HG02571 (cell line): ENCODE results near the gene TTLL1.

ENCODE experiments used
- ATAC-seq: cut with Tn5 transposase; IDR thresholded peaks from one replicate; pipeline ENCODE4 v1.9.1; 2021; ENCODE audit warnings: mild to moderate bottlenecking, moderate library complexity; ENCODE audit not compliant: unreplicated experiment

The TTLL1 gene

DNA sequence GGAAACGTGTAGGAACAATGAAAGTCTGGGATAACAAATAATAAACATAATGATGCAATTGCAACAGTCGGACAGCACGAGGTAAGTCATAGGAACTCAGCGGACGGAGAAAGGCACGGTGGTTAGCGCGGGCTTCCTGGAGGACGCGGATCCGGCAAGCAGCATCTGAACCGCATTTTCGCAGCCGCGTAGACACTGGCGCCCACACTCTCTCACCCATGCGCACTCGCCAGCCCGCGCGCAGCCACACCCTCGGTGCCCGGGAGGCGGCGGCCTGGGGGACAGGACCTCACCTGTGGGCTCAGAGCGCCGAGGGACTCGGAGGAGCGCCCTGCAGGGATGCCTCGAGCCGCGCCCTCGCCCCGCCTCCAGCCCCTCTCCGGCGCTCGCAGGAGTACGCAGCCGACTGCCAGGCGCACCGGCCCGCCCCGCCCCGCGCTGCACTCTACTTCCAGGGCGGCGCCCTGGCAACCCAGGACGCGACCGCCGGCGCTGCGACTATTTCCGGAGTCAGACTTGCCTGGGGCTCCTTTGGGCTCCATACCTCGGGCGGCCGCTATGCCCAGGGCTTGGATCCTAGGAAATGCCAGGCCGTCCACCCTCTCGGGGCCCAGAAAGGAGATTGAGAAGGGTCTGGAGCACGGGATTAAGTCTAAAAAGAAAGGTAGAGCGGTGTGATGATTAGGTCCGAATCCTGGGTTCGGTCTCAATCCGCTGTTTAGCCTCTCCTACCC lies at the start of gene TTLL1:
TTLL1 (minus strand) TSS at position 408 of the 734 bp plus-strand sequence. CDS start 13,805 bp downstream, outside the sequence.
- ATAC-seq = peak; percentile 64

DNA sequence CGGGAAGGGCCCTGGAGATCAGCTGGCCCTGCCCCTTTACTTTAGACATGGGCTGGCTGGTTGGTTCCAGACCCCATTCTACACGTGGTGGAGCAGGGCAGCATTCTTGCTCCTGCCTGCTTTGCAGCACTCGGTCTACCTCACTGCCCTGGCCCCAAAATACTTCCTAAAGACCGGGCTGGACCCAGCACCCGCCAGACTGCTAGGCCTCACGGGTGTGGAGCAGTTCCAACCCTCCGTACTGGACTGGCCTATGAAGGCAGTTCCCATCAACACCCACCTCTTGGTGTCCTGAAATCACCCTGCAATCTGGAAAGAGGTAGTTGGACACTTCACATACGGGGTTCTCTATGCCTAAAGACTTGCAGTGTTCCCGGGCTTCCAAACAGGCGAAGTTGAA lies 47.6 kb upstream of the TTLL1 start:
- ATAC-seq = no peak

DNA sequence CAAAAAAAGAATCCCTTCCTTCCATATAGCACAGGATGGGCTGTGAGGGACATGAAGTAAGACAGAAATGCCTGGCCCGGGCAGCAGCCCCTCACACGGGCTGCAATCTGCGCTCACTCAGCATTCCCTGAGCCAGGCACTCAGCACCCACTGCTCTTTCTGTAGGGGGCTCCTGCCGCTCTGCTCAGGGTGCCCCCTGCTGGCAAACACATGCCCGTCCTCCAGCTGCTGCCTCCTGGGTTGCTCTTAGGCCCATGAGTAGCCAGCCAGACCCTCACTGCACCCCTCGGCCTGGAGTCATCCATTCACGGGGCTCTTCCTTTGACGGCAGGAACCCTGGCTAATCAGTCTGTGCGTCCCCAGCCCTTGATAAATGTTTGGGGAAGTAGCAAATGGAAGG lies 47.1 kb upstream of the TTLL1 start:
- ATAC-seq = no peak

DNA sequence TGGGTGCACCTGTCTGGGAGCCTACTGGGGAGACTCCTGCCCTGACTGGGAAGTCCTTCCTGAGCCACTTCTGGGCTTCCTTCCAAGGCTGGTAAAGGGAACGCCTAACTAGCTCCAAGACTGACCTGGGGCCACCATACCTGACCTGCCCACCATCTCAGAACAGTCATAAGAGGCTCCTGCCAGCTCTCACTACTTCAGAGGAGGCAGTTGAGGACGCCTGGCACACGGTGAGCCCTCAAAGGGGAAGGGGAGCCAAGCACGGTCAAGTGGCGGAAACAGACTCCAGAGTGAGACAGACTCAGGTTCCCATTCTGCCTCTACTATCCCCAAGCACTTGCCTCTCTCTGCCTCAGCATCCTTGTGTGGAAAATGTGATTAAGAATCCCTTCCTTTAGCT lies 46.4 kb upstream of the TTLL1 start:
- ATAC-seq = no peak

DNA sequence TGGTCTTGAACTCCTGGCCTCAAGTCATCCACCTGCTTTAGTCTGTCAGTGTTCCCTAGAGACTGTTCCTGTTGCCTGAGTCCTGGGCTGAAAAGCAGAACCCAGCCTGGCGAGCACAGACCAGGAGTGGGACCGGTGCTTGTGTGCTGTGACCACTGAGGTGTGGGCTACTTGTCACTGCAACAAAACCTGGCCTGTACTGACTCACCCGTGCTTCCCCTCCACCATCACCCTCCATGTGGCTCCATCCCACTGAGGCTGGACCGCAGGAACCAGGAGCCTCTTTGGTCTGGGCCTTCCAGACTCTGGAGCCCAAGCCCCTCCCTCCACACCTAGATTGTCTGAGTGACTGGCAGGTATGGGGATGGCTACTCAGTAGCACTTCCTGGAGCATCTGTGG lies 45.4 kb upstream of the TTLL1 start:
- no peak for ATAC-seq

DNA sequence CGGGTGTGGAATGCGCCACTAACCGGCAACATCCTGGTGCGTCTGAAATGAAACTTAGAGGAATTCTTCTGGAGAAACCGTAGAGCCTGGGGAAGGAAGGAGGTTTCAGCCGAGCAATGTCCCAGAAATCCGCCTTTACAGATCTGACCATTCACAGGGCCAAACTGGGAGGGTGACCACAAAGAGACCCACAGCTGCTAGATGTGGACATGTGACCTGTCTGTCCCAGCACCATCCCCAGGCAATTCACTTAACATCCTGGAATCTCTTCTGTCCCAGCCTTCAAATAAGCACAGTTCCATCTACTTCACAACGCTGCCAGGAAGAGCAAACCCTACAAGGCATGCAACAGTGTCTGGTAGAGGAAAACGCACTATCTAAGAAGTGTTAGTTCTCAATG lies 44.2 kb upstream of the TTLL1 start:
- no peak for ATAC-seq

DNA sequence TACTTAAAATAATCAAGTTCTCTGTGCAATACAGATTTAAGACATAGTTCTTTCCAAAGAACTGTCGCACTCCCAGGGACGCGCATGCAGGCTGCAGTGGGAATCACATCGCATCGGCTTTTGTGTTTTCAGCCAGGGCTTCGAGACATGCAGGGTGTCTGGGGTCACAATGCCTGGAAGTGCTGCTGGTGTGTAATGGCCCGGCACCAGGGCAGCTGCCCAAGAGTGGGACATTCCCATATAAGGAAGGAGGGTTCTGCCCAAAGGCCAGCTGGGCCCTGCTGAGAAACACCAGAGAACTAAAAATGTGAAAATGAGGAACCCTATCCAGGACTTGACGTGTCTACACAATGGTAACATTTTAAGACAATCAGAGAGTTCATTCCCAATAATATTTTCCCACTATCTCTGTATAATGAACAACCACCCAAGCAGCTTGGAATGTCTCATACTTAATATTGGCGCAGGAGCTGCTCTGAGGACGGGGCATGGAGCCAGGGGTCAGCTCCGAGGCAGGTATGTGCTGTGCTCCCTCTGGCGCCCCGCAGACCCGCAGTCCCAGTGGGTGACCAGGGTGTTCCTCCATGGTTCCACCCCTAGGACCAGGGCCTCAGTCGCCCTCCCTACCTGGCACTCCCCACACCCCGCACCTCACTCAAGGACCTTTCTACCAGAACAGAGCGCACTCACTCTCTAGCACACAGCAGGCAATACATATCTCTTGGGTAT lies 42.7 kb upstream of the TTLL1 start:
- no peak for ATAC-seq

DNA sequence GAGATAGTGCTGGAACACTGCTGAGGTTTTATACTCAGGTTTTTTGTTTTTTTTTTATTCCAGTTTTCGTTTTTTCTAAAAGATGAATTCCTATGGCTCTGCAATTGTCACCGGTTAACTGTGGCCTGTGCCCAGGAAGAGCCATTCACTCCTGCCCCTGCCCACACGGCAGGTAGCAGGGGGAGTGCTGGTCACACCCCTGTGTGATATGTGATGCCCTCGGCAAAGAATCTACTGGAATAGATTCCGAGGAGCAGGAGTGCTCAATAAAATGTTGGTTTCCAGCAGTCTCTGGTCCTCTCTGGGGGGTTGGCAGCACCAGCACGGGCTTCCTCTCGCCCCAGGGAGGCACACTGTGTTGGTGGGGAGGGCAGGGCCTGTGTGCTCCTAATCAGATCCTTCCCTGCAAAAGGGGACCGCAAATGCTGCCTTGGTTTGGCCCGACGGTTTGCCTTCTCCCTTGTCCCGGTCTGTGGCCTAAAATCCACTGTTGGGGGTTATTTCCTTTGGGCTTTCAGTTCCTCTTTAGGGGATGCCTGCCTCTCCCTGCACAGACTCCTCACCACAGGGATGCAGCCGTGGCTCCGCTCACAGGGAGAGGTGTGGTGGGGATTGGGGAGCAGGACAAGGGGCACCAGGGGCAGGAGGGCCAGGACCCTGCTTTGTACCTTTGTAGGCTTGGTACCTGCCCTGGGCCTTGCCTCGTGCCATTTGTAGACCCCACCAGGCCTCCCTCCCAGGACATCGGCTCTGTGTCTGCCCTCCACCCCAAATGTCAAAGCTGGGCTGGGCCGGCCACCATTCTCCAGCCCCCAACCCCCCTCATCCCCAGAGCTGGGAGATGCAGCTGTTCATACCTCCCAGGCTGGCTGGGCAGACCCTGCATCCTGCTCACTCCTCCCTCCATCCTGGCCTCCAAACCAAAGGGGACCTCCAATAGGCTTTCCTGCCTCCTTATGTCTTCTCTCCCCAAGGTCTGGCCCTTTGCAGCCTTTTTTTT lies 40.5 kb upstream of the TTLL1 start:
- ATAC-seq = no peak

DNA sequence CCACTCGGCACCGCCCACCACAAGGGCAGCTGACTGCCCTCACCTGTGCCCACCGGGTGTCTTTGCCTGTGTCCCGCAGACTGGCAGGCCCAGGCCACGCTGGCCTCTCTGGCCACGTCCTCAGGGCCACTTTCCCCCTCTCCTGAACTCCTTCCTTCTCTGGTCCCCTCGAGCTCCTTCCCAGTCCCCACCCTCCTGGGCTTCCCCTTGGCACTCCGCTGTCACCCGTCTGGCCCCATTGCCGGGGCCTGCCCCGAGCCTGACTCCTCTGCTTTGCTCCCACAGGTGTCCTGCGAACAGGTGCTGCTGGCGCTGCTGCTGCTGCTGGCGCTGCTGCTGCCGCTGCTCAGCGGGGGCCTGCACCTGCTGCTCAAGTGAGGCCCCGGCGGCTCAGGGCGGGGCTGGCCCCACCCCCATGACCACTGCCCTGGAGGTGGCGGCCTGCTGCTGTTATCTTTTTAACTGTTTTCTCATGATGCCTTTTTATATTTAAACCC lies 39.8 kb upstream of the TTLL1 start:
- ATAC-seq = no peak

DNA sequence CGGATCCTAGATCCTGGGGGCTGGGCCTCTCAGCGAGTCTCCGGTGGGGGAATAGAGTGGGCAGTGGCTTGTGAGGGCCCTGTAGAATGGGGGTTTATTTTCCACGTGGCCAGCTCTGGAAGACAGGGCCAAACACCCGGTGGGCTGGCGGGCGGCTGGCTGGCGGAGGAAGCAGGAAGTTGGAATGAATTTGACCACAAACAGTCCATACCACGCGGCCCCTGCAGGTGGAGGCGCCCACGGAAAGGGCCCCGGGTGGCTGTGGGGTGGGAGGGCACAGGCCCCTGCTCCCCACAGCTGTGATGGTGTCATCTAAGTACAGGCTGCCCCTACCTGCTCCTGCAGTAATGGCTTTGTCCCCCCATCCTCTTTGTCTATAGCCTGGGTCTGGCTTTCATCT lies 38.9 kb upstream of the TTLL1 start:
- no peak for ATAC-seq

DNA sequence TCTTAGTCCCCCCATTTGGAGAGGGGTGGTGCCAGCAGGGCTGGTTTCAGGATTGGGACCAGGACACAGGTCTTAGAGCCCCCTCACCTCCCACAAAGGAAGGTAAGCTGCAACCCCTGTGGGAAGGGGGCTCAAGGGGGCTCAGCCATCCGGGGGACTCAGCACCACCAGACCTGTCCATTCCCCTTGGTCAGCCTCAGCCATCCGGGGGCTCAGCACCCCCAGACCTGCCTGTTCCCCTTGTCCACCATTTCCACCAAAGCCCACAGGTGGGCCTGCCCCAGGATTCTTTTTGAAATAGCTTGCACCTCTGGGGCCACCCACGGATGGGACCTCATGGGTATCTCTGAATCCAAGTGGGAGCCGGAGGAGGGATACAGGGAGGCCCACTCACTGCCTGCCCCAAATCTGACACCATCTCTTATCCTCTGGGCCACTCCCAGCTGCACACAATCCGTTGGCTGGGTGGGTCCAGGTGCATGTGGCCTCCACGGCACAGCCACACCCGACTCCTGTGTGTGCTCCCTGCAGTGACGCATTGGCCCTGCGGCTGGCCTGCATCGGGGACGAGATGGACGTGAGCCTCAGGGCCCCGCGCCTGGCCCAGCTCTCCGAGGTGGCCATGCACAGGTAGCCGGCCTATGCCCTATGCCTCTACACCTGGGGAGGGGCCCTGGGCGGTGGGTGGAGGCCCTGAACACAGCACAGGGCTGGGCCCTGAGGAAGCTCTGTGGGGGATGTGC lies 38.1 kb upstream of the TTLL1 start:
- ATAC-seq = no peak

DNA sequence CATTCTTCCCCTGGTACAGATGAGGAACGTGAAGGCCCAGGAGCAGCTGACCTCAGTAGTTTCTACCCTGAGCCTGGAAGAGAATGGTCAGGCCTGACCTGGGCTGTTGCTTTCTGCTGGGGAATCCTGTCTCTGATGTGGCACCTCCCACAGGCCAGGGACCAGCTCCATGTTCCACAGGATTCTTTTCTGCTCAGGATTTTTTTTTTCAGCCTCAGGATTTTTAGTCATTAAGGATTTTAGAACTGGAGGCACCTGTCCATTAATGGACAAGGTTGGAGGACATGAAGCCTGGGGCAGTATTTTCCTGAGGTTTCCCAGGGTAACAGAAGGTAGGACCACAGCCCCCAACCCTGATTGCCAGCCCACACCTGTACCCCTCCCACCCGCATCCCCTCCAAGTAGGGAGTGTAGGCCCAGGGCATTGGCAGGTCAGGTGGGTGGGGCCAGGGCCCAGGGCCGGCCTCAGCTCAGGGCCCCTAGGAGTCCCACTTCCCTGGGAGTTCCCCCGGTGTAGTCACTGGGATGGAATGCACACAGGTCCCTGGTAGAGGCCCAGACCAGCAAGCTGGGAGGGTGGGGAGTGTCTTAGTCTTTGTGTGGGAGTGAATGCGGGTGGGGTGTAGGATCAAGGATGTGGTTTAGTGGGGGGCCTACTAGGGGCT lies 37.4 kb upstream of the TTLL1 start:
- ATAC-seq = no peak

DNA sequence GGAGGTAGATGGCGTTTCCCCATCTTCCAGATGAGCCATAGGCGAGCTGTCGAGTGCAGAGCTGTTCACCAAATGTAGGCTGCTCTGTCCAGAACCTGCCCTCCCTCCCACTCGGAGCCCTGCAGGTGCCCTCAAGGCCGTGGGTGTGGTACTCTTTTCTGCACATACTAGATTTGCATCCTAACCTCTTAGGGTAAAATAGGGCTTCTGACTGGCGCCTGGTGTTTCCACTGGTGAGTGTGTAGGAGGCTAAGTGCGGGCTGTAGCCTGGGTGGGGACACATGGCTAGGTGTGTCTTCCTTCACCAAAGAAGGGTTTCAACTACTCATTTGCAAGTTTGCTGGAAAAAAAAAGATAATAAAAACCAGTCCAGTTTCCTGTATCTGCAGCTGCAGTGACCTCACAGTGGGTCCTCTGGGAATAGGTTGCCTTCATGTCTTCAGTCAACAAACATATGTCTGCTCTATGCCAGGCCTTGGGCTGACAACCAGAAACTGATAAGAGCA lies 29.8 kb upstream of the TTLL1 start:
- peak; percentile 54 for ATAC-seq

DNA sequence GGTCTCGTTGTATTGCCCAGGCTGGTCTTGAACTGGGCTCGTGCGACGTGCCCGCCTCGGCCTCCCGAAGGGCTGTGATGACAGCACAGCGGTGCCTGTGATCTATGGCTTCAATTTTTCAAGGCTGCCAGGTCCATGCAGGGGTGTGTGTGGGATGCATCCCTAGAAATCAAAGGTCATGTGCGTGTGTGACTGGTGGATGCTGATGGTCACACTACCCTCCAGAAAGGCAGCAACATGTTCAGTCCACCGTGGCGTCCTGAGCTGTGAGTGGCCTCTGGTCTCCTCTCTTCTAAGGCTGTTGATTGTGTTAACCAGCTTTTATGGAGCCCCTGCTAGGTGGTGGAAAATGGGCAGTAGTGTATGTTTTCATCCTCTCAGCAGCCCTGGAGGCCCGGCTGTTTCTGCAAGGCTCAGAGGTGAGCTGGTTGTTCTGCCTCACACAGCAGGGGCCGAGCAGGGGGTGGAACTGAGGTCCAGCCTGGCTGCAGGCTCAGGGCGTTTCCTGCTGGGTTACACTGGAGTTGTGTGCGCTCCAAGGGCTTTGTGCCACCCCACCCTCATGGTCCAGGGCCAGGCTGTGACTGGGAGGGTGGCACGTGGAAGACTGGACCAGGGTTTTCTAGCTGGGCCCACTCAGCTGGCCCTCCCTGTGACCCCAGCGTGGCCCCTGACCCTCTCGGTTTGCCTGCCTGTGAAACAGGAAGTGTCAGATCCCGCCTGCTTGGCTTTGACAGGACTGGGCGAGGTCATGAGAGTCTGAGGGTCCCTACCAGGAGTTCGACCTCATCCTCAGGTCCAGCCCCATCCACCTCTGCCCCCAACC lies 29.0 kb upstream of the TTLL1 start:
- no peak for ATAC-seq

DNA sequence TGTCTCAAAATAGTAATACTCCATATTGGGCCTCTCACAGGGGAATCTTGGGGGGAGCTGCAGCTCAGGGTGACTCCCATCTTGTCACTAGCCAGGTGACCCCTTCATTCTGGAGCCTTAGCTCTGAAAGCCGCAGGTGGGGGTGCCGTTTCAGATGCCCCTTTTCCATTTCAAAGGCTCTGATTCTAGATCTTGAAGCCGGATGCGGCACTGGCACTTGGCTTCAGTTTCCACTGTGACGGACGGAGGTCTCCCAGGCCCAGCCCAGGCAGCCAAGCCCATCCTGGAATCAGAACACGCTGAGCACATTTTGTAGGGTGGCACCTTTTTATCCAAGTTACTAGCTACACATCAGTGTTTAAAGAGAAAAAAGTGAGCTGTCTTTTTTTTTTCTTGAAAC lies 27.7 kb upstream of the TTLL1 start:
- no peak for ATAC-seq

DNA sequence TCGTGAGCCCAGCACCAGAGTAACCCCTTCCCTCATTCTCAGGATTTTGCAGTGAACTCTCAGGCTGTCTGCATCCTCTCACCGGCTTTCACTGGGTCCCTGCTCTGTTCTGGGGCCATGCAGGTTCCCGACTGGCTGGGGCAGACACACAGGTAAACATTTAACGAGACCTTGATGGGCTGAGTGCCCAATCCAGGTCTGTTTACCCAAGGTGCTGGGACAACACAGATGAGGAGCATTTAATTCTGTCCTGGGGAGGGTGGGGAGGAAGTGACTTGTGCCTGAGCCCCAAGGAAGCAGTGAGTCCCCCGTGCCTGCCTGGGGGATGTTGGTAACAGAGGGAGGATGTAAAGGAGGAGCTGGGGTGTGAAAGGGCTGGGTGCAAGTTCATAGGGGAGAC lies 25.8 kb upstream of the TTLL1 start:
- ATAC-seq = no peak

DNA sequence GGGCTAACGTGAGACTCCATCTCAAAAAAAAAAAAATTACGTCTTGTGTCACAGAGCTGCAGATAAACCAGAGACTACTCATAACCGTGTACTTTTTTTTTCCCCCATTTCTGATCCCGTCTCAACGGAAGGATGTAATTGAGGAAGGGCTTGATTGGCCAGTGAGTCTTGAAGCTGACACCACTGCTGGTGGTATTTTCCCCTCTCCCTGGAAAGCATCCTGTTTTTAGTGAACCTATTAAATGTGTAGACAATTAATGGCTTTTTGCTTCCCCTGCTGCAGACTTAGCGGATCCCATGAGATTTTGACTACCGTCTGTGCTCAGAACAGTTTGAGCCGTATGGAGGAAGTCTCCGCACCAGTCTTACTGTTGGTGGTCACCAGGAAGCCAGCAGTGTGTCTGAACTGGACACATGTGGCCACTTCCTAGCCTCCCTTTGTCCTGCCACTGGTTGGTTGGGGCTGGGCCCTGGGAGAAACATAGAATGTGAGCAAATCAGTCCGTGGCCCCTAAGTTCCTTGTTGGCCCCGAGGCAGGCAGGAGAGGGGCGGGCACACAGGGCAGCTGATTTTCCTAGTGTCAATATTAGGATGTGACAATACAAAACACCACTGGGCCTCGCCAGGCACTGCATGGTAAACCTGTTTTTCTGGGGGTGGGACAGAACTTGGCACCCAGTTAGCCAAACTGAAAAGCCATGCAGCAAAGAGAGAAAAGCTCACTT lies 24.5 kb upstream of the TTLL1 start:
- no peak for ATAC-seq

DNA sequence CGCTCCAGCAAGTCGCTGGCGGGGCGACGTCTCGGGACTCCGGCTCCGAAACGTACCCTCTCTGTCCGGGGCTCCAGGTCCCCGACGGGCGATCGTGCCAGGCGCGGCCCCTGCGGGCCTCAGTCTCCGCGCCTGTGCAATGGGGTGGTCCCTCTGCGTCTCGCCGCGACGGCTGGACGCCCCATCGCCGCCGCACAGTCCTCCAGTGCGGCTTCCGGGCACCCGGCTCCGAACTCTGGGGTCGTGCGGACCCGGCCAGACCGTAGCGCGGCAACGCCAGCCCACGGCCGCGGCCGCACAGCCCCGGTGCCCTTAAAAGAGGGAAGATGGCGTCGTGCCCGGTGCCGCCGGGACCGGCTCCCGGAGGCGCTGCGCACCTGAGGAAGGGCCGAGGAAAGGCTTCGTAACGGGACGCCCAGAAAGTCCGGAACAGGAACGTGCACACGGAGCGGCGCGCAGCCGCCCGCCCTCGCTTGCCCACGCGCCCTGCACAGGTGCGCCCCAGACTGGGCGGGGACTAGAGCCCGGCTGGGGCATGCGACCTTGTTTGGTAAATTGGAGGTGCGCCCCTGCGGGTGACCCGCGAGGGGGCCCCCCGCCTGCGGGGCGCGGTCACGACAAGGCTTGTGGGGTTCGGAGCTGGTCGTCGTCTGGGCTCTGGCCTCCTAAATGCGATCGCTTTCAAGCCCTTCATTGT lies 21.9 kb upstream of the TTLL1 start:
- no peak for ATAC-seq
